ENCODE measurements around the gene PHOX2A.

The PHOX2A gene

DNA sequence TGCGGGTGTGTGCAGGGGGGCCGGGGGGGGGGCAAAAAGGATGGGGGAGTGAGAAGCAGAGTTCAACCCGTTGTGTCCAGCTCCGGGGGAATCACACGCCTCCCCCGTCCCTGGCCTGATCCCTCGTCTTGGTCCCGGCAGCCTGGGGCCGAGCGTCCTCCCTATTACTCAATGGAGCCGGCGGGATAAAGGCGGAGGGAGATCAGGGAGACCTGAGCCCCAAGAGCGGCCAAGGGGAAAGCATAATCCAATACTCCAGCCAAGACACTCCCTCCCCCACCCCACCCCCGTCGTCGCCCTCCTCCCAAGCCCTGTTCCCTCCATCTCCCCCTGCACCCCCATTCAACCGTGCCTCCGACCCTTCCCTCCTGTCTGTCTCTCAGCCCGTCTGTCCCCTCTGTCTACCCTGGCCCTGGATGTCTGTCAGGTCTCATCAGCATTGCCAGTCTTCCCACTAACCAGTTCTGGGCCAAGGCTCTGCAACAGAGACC, 2.6 kb downstream of the PHOX2A start:
- Mint-ChIP-seq H3K27ac (no peak overlapping the region), H3K4me1 (ENCODE audit: low read depth) (peaks cover 17% of the 10 kb centered on the region), H3K36me3 (ENCODE audit: low read depth) (peaks cover 11% of the 10 kb centered on the region), H3K4me3 (no peak overlapping the region), H3K9me3 (no peaks in the 10 kb centered on the region), H3K27me3 (ENCODE audit: low read depth) (peaks cover 50% of the 10 kb centered on the region)
- no peak for DNase-seq (ENCODE audit: low spot score)

DNA sequence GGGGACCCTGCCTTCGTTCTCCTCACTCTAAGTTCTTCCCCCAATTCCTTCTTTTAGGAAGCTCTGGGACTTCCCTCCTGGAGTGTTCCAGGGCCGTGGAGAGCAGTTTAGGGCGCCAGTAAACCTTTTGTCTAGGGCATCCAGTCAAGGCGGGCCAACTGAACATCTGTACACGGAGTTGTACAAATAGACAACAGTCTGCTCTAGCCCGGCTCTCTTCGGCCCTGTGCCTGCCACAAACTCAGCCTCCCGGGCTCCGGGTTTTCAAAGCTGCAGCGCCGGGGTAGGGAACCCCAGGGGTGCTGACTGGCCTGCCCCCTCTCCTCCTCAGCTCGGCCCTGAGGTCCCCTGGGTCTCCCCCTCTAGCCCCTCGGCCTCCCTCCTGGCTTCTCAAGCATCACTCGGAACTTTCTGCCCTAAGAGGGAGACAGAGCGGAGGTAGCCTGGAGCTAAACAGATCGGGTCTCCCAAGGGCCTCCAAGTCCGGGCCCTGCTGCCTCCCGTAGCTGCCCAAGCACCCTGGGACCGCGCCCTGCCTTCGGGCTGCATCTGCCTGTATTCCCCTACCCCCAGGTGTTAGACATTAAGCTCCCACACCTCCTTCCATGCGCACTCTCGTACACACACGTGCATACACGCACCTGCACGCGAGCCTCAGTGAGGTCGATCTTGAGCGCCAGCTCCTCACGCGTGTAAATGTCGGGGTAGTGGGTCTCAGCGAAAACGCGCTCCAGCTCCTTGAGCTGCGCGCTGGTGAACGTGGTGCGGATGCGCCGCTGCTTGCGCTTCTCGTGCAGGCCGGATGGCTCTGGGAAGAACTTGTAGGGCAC, 3.3 kb downstream of the PHOX2A start:
- no peak for DNase-seq (ENCODE audit: low spot score)
- Mint-ChIP-seq H3K27ac (peak overlapping the region; percentile 32), H3K36me3 (ENCODE audit: low read depth) (peaks cover 11% of the 10 kb centered on the region), H3K4me3 (peak overlapping the region; percentile 77), H3K4me1 (ENCODE audit: low read depth) (peaks cover 17% of the 10 kb centered on the region), H3K9me3 (no peaks in the 10 kb centered on the region), H3K27me3 (ENCODE audit: low read depth) (peaks cover 50% of the 10 kb centered on the region)

DNA sequence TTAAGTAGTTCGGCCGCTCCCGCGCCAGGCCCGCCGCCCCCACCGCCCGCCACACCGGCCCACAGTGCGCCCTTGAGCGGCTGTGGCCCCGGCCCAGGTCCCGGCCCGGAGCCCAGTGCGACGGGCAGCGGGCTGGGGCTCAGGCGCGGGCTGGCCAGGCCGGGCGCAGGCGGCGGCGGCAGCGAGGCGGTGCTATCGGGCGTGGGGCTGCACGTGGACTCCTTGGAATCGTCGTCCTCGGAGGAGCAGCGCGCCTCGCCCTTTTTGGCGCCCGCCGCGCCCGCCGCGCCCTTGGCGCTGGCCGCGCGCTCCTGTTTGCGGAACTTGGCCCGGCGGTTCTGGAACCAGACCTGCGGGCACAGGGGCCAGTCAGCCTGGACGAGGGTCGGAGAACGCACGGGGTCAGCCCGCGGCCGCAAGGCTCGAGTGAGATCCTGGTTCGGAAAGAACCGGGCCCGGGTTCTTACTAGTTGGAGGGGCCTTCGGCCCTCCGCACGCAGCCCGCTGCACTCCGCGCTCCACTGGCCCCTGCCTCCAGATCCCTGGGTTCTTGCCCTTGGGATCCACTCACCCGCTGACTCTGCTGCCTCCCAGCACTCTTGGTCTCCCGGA, 4.0 kb downstream of the PHOX2A start:
- DNase-seq (ENCODE audit: low spot score), result no peak
- Mint-ChIP-seq H3K36me3 (ENCODE audit: low read depth) (peaks cover 15% of the 10 kb centered on the region), H3K4me3 (peak overlapping the region; percentile 77), H3K27me3 (ENCODE audit: low read depth) (peaks cover 50% of the 10 kb centered on the region), H3K9me3 (no peaks in the 10 kb centered on the region), H3K4me1 (ENCODE audit: low read depth) (peaks cover 17% of the 10 kb centered on the region), H3K27ac (no peak overlapping the region)

DNA sequence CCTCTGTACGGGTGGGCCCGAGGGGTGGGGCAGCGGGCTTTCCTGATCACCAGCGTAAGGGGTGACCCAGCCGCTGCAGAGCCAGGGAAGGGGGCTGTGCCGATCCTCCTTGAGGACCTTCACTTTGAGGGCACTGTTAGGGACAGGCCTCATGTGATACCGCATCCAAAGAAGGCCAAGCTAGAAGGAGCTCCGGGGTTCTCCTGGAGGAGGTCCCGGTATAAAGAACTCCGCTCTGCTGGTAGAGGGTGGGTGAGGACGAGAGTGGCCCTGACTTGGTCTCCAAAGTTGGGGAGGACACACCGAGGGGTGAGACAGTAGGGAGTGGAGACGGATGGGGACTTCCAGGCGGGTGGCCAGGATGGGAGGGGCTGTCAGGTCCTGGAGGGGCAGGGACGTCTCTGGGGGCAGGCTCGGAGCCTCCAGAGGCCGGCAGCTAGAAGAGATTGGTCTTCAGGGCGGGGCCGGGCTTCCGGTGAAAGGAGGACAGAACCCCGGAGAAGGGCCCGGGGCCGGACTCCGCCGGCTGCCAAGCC, 4.6 kb downstream of the PHOX2A start:
- Mint-ChIP-seq H3K4me3 (peak overlapping the region; percentile 52), H3K27me3 (ENCODE audit: low read depth) (peaks cover 44% of the 10 kb centered on the region), H3K4me1 (ENCODE audit: low read depth) (peaks cover 13% of the 10 kb centered on the region), H3K36me3 (ENCODE audit: low read depth) (peaks cover 20% of the 10 kb centered on the region), H3K27ac (no peak overlapping the region), H3K9me3 (no peaks in the 10 kb centered on the region)
- DNase-seq (ENCODE audit: low spot score), result no peak

DNA sequence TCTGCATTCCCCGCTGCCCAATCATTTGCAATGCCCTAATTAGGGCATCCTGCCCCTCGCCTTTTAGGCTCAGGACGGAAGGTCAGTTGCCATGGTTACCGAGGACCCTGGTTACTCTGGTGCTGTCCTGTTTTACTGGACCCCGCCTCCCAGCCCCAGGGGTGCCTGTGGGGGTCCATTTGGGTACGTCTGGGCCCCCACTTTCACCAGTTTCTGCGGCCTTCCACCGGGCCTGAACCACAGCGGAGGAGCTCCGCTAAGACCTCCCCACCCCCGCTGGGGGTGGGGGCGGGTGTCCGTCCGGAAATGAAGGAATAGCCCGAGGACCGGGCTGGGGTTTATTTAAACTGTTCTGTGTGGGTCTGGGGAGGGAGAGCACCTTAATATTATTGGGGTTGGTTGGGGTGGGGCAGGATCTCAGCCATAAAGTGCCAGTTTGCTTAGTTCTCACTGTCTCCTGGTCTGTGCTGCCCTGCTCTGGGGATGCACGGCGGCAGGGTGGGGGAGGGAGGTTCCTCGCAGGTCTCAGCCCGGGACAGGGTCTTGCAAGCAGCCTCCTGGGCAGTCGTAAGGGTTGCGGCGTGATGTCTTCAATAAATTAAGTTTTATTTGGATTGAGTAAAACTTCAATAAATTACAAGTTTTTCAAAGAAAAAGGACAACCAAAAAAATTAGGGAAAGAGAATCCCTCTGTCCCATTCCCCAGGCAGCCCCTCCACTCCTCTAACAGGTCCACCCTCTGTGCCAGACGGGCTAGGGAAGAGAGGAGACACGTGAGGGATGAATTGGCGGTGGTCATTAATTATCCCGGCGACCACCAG, 5.3 kb downstream of the PHOX2A start:
- DNase-seq (ENCODE audit: low spot score), result no peak
- Mint-ChIP-seq H3K4me1 (ENCODE audit: low read depth) (peaks cover 13% of the 10 kb centered on the region), H3K36me3 (ENCODE audit: low read depth) (peaks cover 25% of the 10 kb centered on the region), H3K27me3 (ENCODE audit: low read depth) (peaks cover 43% of the 10 kb centered on the region), H3K4me3 (no peak overlapping the region), H3K9me3 (no peaks in the 10 kb centered on the region), H3K27ac (no peak overlapping the region)

DNA sequence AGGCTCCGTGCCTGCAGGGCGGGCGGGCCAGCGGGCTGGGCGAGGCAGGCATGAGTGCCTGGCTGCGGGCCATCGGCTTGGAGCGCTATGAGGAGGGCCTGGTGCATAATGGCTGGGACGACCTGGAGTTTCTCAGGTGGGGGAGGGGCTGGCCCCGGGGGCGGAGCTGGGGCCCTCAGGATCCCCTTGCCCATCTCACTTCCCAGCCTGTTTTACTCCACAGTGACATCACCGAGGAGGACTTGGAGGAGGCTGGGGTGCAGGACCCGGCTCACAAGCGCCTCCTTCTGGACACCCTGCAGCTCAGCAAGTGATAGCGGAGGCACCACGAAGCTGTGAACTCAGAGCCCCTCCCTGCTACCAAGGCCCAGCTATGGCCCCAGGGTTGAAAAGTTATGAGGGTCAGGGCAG, 5.9 kb downstream of the PHOX2A start:
- peaks cover 39% of the 10 kb centered on the region for H3K27me3 Mint-ChIP-seq (ENCODE audit: low read depth)
- H3K9me3 Mint-ChIP-seq, result no peaks in the 10 kb centered on the region
- peak; percentile 33 for DNase-seq (ENCODE audit: low spot score)

DNA sequence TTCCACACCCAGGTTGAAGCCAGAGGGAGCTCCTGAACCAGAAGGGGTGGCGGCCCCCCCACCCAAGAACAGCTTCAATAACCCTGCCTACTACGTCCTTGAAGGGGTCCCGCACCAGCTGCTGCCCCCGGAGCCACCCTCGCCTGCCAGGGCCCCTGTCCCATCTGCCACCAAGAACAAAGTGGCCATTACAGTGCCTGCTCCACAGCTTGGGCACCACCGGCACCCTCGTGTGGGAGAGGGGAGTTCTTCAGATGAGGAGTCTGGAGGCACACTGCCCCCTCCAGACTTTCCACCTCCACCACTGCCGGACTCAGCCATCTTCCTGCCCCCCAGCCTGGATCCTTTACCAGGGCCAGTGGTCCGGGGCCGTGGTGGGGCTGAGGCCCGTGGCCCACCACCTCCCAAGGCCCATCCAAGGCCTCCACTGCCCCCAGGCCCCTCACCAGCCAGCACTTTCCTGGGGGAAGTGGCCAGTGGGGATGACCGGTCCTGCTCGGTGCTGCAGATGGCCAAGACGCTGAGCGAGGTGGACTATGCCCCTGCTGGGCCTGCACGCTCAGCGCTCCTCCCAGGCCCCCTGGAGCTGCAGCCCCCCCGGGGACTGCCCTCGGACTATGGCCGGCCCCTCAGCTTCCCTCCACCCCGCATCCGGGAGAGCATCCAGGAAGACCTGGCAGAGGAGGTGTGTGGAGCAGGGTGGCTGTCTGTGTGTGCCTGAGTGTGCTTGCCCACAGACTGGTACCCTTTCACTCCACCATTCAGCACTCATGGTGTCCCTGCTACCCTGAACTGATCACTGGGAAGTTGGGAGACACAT, 6.7 kb downstream of the PHOX2A start:
- H3K36me3 Mint-ChIP-seq (ENCODE audit: low read depth), result peaks cover 31% of the 10 kb centered on the region
- no peak overlapping the region for H3K4me3 Mint-ChIP-seq
- peaks cover 13% of the 10 kb centered on the region for H3K4me1 Mint-ChIP-seq (ENCODE audit: low read depth)
- no peak overlapping the region for H3K27ac Mint-ChIP-seq
- DNase-seq (ENCODE audit: low spot score), result no peak
- no peaks in the 10 kb centered on the region for H3K9me3 Mint-ChIP-seq
- peaks cover 33% of the 10 kb centered on the region for H3K27me3 Mint-ChIP-seq (ENCODE audit: low read depth)

More for the DNA sequence above, 5.9 kb downstream of the PHOX2A start:
- H3K4me1 Mint-ChIP-seq (ENCODE audit: low read depth), result peaks cover 13% of the 10 kb centered on the region
- H3K4me3 Mint-ChIP-seq, result no peak overlapping the region
- H3K27ac Mint-ChIP-seq, result no peak overlapping the region
- H3K36me3 Mint-ChIP-seq (ENCODE audit: low read depth), result peaks cover 27% of the 10 kb centered on the region

DNA sequence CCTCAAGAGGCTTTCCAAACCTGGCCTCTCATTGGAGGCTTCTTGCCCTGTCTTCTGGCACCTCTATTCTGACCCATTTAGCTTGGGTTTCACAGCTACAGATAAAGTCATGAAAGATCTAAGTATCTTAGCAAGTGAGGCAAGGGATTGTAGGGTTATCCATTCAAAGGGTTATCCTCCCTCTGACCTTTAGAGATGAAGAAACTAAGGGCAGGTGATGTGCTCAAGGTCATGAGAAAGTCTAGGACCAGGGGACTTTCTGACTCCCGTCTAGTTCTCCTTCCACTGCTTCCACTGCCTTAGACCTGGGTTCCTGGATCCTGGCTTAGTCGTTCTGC, 7.2 kb downstream of the PHOX2A start:
- Mint-ChIP-seq H3K36me3 (ENCODE audit: low read depth) (peaks cover 33% of the 10 kb centered on the region), H3K9me3 (no peaks in the 10 kb centered on the region), H3K27me3 (ENCODE audit: low read depth) (peaks cover 27% of the 10 kb centered on the region), H3K4me3 (no peak overlapping the region), H3K4me1 (ENCODE audit: low read depth) (peaks cover 13% of the 10 kb centered on the region), H3K27ac (no peak overlapping the region)
- no peak for DNase-seq (ENCODE audit: low spot score)

DNA sequence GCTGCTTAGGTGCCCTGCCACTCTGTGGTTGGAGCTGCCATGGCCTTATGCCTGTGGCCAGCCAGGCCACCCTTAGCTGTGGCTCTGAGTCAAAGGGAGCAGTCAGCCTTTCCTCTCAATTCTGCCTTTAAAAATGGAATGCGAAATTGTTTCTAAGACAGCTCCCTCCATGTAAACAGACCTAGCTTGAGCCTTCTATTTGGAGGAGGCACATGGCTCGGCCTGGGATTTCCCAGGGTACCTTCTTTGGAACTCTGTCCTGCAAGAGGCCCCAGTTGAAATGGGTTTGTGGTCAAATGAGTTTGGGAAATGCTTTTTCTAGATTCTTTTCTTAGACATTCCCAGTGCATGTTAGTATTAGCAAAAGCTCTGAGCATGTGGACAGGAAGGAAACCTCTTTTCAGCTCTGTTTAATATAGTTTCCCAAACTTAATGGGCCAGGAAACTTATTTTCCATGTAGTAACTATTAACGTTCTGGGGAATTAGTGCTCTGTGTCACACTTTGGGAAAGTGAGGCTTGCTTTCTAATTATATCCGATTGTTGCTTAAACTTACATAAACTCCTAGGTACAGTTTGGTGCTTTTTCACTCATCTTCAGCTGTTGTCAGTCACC, 7.8 kb downstream of the PHOX2A start:
- H3K9me3 Mint-ChIP-seq, result no peaks in the 10 kb centered on the region
- DNase-seq (ENCODE audit: low spot score), result no peak
- H3K27me3 Mint-ChIP-seq (ENCODE audit: low read depth), result peaks cover 21% of the 10 kb centered on the region
- peaks cover 13% of the 10 kb centered on the region for H3K4me1 Mint-ChIP-seq (ENCODE audit: low read depth)
- peaks cover 38% of the 10 kb centered on the region for H3K36me3 Mint-ChIP-seq (ENCODE audit: low read depth)
- H3K27ac Mint-ChIP-seq, result no peak overlapping the region
- H3K4me3 Mint-ChIP-seq, result no peak overlapping the region

DNA sequence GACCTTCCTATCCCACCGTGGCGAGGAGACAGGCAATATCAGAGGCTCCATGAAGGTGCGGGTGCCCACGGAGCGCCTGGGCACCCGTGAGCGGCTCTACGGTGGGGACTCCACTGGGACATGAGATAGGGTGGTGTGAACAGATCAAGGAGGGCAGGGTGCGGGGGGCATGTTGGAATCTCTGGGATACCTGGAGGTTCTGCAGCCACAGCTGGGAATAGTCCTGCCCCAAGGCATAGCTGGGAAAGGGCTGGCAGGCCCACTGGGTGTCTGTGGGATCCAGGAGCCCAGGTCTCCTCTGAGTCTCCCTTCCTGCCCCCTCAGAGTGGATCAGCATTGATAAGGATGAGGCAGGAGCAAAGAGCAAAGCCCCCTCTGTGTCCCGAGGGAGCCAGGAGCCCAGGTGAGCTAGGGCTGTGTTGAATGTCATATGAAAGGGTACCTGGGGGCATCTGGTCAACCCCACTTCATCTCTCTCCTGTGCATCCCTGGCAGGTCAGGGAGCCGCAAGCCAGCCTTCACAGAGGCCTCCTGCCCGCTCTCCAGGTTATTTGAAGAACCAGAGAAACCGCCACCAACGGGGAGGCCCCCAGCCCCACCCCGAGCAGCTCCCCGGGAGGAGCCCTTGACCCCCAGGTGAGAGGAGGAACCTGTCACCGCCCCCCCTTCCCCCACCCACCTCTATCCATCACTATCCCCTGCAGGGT, 8.5 kb downstream of the PHOX2A start:
- peaks cover 15% of the 10 kb centered on the region for H3K27me3 Mint-ChIP-seq (ENCODE audit: low read depth)
- no peaks in the 10 kb centered on the region for H3K9me3 Mint-ChIP-seq
- peaks cover 40% of the 10 kb centered on the region for H3K36me3 Mint-ChIP-seq (ENCODE audit: low read depth)
- H3K4me3 Mint-ChIP-seq, result no peak overlapping the region
- no peak overlapping the region for H3K27ac Mint-ChIP-seq
- no peak for DNase-seq (ENCODE audit: low spot score)
- peaks cover 8% of the 10 kb centered on the region for H3K4me1 Mint-ChIP-seq (ENCODE audit: low read depth)

DNA sequence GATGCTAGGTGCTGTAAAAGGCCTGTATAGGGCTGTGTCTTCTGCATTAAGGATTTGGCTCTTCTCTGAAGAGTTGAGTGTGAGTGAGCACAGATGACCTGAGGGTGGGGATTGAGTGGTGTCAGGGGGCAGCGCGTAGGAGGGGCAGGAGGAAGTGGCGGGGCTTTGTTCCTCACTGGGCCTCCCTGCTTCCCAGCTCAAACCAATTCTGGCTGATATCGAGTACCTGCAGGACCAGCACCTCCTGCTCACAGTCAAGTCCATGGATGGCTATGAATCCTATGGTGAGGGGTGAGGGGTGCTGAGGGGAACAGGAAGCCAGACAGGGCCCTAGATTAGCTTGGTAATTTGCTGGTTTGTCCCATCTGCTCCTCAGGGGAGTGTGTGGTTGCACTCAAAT, 9.1 kb downstream of the PHOX2A start:
- DNase-seq (ENCODE audit: low spot score), result no peak
- Mint-ChIP-seq H3K27me3 (ENCODE audit: low read depth) (peaks cover 11% of the 10 kb centered on the region), H3K9me3 (no peaks in the 10 kb centered on the region), H3K4me1 (ENCODE audit: low read depth) (peaks cover 6% of the 10 kb centered on the region), H3K36me3 (ENCODE audit: low read depth) (peaks cover 41% of the 10 kb centered on the region), H3K4me3 (no peak overlapping the region), H3K27ac (no peak overlapping the region)

DNA sequence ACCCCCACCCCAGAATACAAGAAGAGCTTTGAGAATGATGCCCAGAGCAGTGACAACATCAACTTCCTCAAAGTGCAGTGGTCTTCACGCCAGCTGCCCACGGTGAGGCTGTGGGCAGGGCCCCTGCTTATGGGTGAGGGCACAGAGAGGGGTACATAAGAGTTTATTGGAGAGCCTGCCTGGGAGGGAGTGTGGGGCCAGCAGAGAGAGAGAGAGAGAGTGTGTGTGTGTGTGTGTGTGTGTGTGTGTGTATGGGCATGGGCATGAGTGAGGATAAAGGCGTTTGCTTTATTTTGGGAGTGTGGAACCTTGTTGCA, 9.5 kb downstream of the PHOX2A start:
- peaks cover 41% of the 10 kb centered on the region for H3K36me3 Mint-ChIP-seq (ENCODE audit: low read depth)
- H3K4me3 Mint-ChIP-seq, result no peak overlapping the region
- H3K27me3 Mint-ChIP-seq (ENCODE audit: low read depth), result peaks cover 10% of the 10 kb centered on the region
- DNase-seq (ENCODE audit: low spot score), result no peak
- peaks cover 5% of the 10 kb centered on the region for H3K4me1 Mint-ChIP-seq (ENCODE audit: low read depth)
- no peak overlapping the region for H3K27ac Mint-ChIP-seq
- no peaks in the 10 kb centered on the region for H3K9me3 Mint-ChIP-seq

All from T-helper 2 cell treated with Interferon-gamma antibody and Interleukin-4, amounts not matched to agents 5 μg/mL and 100 μg/mL, for 36 hours (primary cell).